GM12864 (cell line): Measurements from ENCODE around the gene SLC6A13.
"Not testable (repeated sequence)": the region's sequence is repeated elsewhere in the genome, so short reads cannot be mapped to it uniquely, and the experiment has no call there.

Experiments used
- DNase-seq: peaks from one replicate; pipeline ENCODE4 v3.0.0-alpha.2; 2011; ENCODE audit warnings: low read depth
- H3K4me3 ChIP-seq: 2 replicates; pipeline ENCODE4 v1.5.1; 2011; ENCODE audit warnings: mild to moderate bottlenecking, low read depth, low read length, control low read depth
- TF ChIP-seq, protein P1 (sequence below): IDR thresholded peaks from 2 replicates; pipeline ENCODE4 v1.5.1; 2011; ENCODE audit warnings: low read depth, mild to moderate bottlenecking, moderate library complexity, low read length, control low read depth, inconsistent platforms; ENCODE audit errors: missing control alignments

The SLC6A13 gene

DNA sequence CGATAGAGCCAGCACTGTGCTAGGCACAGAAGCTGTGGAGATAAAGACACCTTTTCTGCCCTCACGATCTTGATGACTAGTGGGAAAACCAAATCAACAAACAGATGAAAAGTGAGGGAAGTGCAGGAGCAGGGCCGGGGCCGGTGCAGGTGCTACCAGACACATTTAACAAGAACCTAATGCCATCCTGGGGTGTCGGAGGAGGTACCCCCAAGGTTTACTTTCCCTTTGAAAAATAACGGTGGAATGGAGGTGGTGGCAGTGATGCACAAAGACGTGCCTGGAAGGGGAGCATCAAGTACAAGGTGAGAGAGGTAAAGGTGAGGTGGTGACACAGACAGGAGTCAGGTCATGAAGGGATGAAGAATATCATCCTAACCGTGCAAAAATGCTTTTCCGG lies 22.1 kb downstream of the SLC6A13 start:
- no peak overlapping the region for H3K4me3 ChIP-seq
- no peak for DNase-seq
- TF ChIP-seq, protein P1, sequence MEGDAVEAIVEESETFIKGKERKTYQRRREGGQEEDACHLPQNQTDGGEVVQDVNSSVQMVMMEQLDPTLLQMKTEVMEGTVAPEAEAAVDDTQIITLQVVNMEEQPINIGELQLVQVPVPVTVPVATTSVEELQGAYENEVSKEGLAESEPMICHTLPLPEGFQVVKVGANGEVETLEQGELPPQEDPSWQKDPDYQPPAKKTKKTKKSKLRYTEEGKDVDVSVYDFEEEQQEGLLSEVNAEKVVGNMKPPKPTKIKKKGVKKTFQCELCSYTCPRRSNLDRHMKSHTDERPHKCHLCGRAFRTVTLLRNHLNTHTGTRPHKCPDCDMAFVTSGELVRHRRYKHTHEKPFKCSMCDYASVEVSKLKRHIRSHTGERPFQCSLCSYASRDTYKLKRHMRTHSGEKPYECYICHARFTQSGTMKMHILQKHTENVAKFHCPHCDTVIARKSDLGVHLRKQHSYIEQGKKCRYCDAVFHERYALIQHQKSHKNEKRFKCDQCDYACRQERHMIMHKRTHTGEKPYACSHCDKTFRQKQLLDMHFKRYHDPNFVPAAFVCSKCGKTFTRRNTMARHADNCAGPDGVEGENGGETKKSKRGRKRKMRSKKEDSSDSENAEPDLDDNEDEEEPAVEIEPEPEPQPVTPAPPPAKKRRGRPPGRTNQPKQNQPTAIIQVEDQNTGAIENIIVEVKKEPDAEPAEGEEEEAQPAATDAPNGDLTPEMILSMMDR, result no peak

DNA sequence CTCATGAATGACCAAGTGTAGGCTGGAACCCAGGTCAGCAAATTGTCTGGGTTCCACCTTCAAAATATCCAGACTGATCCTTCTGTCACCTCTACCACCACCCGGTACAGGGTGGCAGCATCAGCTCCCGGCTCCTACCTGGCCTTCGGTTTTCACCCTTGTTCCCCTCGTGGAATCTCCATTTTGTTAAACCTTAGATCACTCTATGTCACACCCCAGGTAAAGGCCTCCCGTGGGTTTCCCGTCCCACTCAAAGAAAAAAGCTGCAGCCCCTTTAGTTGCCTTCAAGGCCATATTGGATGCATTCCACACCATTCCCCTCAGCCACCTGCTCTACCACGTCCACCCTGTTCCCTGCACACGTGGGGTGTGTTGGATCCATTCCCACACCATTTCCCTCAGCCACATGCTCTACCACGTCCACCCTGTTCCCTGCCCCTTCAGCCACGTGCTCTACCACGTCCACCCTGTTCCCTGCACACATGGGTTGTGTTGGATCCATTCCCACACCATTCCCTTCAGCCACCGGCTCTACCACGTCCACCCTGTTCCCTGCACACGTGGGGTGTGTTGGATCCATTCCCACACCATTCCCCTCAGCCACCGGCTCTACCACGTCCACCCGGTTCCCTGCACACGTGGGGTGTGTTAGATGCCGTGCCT lies 23.8 kb downstream of the SLC6A13 start:
- H3K4me3 ChIP-seq, result no peak overlapping the region
- DNase-seq, result no peak
- TF ChIP-seq, protein P1, result no peak

DNA sequence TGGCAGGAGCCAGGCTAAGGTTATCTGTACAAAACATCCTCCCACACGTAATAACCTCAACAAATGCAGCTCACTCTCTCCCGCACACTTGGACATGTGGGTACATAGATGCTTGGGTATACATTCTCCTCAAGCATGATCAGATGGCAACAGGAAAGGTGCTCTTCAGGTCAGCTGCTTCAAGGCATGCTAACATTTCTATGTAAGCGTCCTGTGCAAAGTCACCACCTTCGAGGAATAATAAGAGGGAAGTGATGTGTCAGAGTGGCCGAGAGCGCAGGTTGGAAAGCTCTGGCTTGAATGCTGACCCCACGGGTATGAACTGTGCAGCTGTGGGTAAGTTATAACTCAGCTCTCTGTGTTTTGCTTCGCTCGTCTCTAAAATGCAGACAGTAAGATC lies 24.5 kb downstream of the SLC6A13 start:
- TF ChIP-seq, protein P1, result no peak
- no peak overlapping the region for H3K4me3 ChIP-seq
- DNase-seq, result no peak

DNA sequence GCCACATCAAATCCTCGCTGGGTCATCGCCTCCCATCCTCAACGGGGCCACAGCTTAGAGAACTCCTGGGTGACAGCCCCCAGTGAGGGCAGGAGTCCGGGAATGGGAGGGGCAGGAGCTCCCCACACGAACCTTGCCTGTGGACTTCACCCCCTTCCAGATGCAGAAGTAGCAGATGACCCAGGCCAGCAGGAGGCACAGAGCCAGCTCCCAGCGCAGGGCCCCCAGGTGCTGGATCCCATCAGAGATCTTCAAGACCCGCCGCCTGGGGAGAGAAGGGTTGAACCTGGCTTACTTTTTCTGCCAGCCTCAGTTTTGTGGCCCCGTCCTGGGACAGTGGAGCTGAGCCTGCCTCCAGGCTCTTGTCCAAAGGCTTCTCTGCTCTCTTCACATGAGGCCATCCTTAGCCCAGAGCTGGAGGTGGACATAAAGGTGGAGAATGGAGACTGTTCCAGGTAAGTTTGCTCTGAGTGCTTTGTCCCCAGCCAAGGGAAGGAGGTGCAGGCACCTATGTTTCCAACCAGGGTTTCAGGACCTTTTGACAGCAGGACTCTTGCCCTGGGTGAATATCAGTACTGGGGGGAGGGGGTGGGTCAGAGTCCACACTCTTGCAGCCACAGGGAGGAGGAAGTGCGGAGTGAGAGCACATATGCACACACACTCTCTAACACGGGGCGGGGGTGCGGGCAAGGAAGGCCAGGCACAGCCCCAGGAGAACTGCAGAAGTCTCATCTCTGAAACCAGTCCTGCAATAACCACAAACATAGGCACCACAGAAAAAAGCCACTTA lies 25.4 kb downstream of the SLC6A13 start:
- TF ChIP-seq, protein P1, result no peak
- no peak for DNase-seq
- no peak overlapping the region for H3K4me3 ChIP-seq

DNA sequence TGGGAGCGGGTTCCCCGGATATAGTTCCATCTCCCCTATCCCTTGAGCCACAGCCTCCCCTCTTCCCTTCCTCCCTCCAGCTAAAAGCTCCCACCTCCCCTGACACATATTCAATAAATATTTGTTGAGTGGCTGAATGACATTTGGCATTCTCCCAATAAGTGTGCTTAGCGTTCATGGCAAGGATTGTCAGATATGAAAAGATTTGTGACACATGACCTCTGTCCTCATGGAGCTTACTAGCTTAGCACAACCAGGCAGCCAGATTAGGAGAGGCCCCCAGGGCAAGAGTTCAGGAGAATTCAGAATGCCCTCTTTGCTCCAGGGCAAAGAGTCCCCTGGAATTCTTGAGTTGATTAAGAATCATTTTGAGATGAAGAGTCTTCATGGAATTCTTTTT lies 26.2 kb downstream of the SLC6A13 start:
- no peak for DNase-seq
- no peak overlapping the region for H3K4me3 ChIP-seq
- TF ChIP-seq, protein P1, result no peak

DNA sequence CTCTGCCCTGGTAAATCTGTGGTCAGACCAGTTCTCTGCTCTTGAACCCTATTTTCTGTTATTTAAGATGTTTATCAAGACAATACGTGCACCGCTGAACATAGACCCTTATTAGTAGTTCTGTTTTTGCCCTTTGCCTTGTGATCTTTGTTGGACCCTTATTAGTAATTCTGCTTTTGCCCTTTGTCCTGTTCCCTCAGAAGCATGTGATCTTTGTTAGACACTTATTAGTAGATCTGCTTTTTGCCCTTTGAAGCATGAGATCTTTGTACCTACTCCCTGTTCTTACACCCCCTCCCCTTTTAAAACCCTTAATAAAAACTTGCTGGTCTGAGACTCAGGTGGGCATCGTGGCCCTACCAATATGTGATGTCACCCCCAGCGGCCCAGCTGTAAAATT lies 26.7 kb downstream of the SLC6A13 start:
- DNase-seq, H3K4me3 ChIP-seq: not testable (repeated sequence)

DNA sequence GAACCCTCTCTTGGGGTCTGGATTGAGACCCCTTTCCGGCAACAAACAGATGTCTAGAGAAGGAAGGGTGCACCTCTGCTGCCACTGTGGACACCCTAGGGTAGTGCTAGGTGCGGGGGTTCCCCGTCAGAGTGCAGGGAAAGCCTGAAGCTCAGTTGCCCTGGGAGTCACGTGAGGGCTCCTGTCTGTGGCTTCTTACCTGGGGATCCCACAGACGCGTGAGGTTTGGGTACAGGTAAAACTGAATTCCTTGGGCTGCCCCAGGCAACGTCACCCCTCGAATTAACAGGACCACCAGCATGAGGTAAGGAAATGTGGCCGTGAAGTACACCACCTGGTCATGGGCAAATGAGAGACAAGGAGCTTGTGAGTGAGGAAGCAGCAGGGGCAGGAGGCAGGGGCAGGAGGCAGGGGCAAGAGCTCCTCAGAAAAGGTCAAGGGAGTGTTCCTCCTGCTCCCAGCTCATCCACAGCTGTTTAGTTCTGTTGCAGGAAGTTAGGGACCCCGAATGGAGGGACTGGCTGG lies 27.7 kb downstream of the SLC6A13 start:
- TF ChIP-seq, protein P1, result no peak
- no peak overlapping the region for H3K4me3 ChIP-seq
- no peak for DNase-seq
